ENCODE data around the gene FOXP4.

Gene FOXP4

DNA sequence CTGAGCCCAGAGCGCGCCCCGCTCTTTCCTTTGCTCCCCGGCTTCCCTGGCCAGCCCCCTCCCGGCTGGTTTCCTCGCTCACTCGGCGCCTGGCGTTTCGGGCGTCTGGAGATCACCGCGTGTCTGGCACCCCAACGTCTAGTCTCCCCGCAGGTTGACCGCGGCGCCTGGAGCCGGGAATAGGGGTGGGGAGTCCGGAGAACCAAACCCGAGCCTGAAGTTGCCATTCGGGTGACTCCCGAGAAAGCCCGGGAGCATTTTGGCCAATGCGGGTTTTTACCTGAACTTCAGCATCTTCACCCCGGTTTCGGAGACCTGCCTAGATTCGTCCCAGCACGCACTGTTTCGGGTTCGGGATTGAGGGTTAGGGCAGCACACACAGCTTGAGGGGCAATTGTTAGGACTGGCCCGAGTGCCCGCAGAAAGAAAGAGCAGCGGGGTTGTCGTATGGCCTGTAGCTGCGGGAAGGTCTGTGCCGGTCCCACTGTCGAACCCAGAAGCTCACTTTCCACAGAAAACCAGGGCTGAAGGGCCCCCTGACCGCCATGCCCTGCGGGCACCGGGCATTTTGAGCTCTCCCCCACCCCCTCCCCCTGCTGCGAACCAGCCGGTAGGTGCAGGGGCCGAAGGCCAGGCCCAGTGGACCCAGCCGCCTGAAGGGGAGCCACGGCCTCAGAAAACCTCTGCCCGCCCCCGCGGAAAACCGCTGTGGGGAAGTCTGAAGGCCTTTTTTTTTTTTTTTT is 2.1 kb downstream of the FOXP4 start:
- peak; percentile 29 to 41 for DNase-seq

GRCh38 chr6:41548841-41549642 is 2.9 kb downstream of the FOXP4 start:
- DNase-seq: no peak

GRCh38 chr6:41549673-41550072 is 3.5 kb downstream of the FOXP4 start:
- no peak for DNase-seq

DNA sequence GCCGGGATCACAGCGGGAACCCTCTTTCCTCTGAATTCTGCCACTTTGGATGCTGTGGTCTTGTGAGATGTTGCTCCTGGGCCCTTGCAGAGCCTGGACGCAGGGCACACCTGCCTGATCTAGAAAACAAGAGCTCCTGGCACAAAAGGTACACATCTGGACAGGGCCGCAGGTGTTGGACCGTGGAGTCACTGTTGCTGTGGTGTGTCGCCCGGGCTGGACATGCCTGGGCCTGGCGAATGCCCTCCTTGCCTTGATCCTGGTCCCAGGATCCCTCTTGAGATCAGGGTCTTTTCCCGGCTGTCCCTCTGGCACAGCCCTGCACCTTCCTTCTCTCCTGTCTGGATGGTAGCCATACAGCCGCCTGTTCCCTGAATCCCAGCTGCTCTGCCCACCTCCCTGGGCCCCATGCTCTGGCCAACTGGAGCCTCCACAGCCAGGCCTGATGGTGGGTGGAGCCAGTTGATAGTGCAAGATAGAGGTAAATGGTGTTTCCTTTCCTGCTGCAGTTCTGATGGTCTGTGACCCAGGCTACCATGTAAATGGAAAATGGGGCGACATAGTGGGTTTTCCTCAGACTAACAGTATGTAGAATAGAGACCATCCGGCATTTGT is 5.0 kb downstream of the FOXP4 start:
- DNase-seq: no peak

DNA sequence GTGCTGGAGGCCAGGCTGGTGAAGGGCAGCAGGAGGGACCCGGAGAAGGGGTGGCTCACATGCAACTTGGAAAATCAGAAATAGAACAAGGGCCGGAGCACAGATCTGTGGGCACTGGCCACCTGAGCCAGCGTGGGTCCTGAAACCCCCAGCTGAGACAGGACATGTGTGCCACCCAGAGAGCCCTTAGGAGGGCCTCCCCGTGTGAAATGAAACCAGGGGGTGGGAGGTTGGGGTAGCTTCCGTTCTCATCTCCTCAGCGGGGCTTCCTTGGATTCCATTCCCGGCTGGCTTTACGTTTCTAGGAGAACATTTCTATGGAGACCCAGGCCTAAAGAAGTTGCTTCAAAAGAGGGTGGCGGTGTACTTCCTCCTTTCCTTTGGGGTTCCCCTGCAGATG is 5.7 kb downstream of the FOXP4 start:
- DNase-seq: no peak

DNA sequence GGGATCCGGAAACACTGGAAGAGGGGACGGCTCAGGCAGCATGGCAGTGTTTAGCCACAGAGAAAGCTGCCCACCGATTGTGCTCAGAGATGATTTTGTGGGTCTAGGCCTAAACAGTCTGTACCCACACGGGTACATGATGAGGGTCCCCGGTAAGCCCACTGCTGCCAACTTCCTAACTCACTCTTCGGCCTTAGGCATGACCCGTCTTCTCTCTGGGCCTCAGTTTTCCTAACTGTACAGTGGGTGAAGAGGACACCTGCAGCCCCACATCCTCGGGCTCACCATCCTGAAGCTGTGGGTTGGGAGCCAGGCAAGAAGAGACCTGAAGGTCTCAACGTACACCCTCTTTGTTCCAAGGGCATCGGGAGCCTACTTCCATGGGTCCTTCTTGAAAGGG is 6.5 kb downstream of the FOXP4 start:
- DNase-seq: no peak

DNA sequence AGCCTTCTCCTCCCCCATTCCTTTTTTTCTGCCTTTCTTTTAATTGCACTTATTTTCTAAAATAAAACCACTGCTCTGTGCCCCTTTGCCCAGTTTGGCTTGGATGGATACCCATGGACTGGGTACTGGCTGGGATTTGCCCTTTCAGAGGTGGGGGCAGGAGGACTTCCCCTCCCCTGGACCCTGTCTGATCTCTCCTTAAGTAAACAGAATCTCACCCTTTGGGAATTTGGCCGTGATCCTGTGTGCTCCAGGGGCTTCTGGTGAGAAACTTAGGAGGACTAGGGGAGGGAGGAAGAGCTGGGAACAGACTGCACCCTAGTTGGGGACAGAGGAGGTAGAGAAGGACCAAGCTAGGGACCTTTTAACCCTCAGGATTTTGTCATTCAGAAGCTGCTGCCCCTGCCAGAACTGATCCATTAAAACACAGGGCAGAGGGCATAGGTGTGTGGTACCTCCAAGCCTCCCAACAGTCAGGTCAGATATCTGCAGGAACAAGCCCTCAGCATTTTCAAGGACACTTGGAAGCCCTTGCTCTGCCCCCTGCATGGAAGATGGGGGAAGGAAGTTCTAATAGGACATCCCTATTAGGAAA is 7.3 kb downstream of the FOXP4 start:
- no peak for DNase-seq

DNA sequence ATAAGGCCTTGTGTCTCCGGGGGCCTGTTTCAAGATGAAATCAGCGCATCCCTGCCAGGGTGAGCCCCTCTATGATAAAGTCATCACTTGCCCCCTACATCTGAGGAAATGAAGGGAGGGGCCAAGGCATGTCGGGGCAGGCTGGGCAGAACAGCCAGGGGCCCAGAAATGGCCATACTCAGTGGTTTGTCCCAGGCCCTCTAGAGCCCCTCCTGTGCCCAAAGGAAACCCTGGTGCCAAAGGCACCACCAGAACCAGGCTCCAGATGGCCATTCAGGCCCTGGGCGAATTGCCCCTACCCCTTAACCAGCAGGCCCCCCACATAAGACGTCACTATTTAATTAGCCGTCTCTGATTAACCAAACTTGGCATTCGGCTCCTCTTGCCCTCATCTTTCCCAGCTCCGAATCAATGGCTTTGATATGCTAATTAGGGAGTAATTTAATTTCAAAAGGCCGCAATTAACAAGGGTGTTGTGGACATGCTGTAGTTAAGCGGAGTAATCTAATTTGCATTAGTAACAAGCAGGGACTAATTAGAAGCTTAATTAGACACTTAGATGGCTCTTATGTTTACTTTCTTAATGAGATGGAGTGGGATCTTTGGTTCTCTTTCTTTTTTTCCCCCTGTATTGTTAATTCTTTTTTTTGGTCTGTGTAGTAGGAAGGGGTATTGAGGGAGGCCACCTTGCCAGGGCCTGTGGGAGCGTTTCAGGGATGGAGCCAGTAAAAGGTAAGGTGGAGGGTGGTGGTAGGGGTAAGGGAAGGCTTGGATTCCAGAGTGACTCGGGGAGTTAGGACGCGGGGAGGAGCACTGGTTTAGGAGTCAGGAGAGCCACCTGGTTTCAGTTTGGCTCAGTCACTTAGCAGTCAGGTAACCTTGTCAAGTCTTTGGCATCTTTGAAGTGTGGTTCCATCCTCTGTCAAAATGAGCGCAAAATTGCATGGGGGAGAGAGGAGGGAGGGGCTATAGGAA is 9.4 kb downstream of the FOXP4 start:
- DNase-seq: no peak

GRCh38 chr6:41557335-41557734 is 11.2 kb downstream of the FOXP4 start:
- no peak for DNase-seq

GRCh38 chr6:41558033-41558807 is 12.0 kb downstream of the FOXP4 start:
- no peak for DNase-seq

GRCh38 chr6:41559655-41560427 is 13.7 kb downstream of the FOXP4 start:
- no peak for DNase-seq

DNA sequence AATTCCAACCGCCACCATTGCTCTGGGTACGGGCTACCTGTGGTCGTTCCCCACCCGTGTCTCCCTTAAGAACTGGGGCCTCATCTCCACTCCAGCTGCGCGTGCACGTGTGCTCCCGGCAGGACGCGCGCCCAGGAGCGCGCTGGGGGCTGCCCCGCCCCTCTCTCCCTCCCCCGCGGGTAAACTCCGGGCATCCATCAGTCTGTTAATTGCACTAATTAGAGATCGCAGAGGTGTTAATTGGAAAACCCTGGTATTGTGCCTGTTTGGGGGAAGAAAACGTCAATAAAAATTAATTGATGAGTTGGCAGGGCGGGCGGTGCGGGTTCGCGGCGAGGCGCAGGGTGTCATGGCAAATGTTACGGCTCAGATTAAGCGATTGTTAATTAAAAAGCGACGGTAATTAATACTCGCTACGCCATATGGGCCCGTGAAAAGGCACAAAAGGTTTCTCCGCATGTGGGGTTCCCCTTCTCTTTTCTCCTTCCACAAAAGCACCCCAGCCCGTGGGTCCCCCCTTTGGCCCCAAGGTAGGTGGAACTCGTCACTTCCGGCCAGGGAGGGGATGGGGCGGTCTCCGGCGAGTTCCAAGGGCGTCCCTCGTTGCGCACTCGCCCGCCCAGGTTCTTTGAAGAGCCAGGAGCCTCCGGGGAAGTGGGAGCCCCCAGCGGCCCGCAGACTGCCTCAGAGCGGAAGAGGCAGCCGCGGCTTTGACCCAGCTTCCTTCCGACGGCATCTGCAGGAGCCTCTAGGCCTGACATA is 14.4 kb downstream of the FOXP4 start:
- peak; percentile 92 to 93 for DNase-seq

DNA sequence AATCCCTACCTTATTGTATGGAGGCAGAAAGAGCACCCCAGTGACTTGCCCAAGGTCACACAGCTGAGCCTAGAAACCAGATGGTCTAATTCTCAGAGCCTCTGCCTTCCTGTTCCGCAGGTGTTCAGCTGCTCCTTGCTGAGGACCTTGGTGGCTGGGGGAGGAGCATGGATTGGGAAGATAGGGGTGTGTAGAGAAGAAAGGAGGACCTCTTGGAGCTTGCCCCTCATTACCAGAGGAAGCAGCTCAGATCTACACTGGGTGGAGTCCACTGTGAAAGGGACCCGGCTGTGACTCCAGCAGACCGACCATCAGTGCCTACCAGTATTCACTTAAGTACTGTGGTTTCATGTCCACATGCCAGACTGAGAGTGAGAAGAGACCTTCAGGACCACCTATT is 15.2 kb downstream of the FOXP4 start:
- no peak for DNase-seq

GRCh38 chr6:41561931-41562911 is 16.0 kb downstream of the FOXP4 start:
- no peak for DNase-seq

GRCh38 chr6:41563060-41563776 is 17.0 kb downstream of the FOXP4 start:
- no peak for DNase-seq

- DNase-seq: no peak
Observed at GRCh38 chr6:41564448-41565142, 18.4 kb downstream of the FOXP4 start.

DNA sequence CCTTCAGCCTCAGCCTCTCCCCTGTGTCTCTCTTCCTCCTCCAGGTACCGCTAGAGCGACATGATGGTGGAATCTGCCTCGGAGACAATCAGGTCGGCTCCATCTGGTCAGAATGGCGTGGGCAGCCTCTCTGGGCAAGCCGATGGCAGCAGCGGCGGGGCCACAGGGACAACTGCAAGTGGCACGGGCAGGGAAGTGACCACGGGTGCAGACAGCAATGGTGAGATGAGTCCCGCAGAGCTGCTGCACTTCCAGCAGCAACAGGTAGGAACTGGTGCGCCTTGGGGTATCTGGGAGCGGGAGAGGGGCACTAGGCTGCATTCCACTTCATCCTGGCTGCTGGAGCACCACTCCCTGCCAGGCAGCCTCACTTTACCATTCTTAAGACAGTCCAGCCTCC is 19.5 kb downstream of the FOXP4 start:
- DNase-seq: no peak
